ENCODE results near the gene FHIT.

DNA sequence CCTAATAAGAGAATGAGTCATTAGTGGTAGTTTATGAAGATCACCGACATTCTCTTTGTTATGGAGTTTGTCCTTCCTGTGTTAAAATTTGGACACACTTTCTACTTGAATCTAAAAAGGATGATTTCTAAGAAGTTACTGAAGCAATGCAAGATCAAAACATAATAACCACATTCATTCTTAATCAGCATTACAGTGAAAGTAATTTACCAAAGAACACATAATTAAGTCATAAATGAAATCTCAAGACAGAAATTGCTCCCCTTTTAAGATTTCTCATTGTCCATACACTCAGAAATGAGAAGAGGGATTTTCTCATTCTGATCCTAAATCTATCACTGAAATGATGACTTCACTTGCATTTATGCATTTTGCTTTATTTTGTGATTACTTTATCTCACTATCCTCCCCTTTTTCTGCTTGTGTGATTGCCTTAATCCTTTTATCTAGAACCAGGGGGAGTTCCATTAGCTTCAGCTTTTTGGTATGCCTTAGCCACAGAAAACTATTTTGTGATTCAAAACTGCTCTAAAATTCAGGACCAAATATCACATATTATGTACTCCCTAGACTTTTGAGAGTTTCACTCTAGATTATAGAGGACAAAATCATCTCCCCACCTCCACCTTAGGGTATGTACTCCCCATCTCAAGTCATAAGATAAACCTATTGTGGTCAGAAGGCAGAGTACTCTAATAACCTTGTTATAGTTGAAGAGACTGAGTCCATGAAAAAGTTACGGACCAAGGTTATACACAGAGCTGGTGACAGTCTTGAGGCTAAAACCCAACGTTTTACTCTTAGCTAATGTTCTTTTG, 1383.9 kb downstream of the FHIT start:
- TF ChIP-seq CTCF (conservative IDR thresholded peaks at IDR 0.05; ENCODE audit: low read depth, low read length) (no peak), EZH2 (IDR thresholded peaks at IDR 0.05; ENCODE audit: low read length, unreplicated experiment) (no peak), EZH2phosphoT487 (IDR thresholded peaks at IDR 0.05; ENCODE audit: borderline replicate concordance, low read length) (no peak)

Measured in PC-3 (cell line).